Activated T-cell treated with anti-CD3 and anti-CD28 coated beads, Interleukin-2, amount 50 U/mL, for 1 hour (primary cell): Measurements from ENCODE around the gene BRIP1.
"Not testable (repeated sequence)": the region's sequence is repeated elsewhere in the genome, so short reads cannot be mapped to it uniquely, and the experiment has no call there.

ENCODE experiments used
- DNase-seq: peaks from one replicate; pipeline ENCODE4 v3.0.0-alpha.2; 2020

BRIP1 gene

GRCh38 chr17:61723183-61723582, 140.1 kb downstream of the BRIP1 start:
- no peak for DNase-seq

GRCh38 chr17:61722398-61722797, 140.9 kb downstream of the BRIP1 start:
- DNase-seq = no peak

- no peak for DNase-seq
Measured at GRCh38 chr17:61720016-61720795, 143.1 kb downstream of the BRIP1 start.

- not testable (repeated sequence) for DNase-seq
Measured at GRCh38 chr17:61719220-61719619, 144.1 kb downstream of the BRIP1 start.

GRCh38 chr17:61718022-61718421, 145.3 kb downstream of the BRIP1 start:
- DNase-seq = no peak

- DNase-seq = no peak
Measured at GRCh38 chr17:61717352-61717751, 146.0 kb downstream of the BRIP1 start.

- no peak for DNase-seq
Measured at GRCh38 chr17:61716225-61716829, 147.0 kb downstream of the BRIP1 start.

- no peak for DNase-seq
Measured at GRCh38 chr17:61715348-61715747, 148.0 kb downstream of the BRIP1 start.

- no peak for DNase-seq
Measured at GRCh38 chr17:61714300-61714699, 149.0 kb downstream of the BRIP1 start.

- no peak for DNase-seq
Measured at GRCh38 chr17:61713035-61713434, 150.3 kb downstream of the BRIP1 start.

- DNase-seq = no peak
Measured at GRCh38 chr17:61710546-61710945, 152.8 kb downstream of the BRIP1 start.

GRCh38 chr17:61709567-61709966, 153.8 kb downstream of the BRIP1 start:
- DNase-seq = no peak

GRCh38 chr17:61704935-61705449, 158.3 kb downstream of the BRIP1 start:
- DNase-seq = no peak

- no peak for DNase-seq
Measured at GRCh38 chr17:61702450-61702849, 160.9 kb downstream of the BRIP1 start.

- DNase-seq = no peak
Measured at GRCh38 chr17:61701978-61702377, 161.3 kb downstream of the BRIP1 start.

GRCh38 chr17:61701334-61701733, 162.0 kb downstream of the BRIP1 start:
- no peak for DNase-seq

- no peak for DNase-seq
Measured at GRCh38 chr17:61700252-61700651, 163.1 kb downstream of the BRIP1 start.

- no peak for DNase-seq
Measured at GRCh38 chr17:61699694-61700093, 163.6 kb downstream of the BRIP1 start.

GRCh38 chr17:61699032-61699431, 164.3 kb downstream of the BRIP1 start:
- no peak for DNase-seq

GRCh38 chr17:61698244-61698643, 165.1 kb downstream of the BRIP1 start:
- no peak for DNase-seq

- no peak for DNase-seq
Measured at GRCh38 chr17:61695779-61696337, 167.5 kb downstream of the BRIP1 start.

GRCh38 chr17:61694095-61694494, 169.2 kb downstream of the BRIP1 start:
- DNase-seq = no peak

GRCh38 chr17:61689610-61690180, 173.6 kb downstream of the BRIP1 start:
- DNase-seq = no peak

- no peak for DNase-seq
Measured at GRCh38 chr17:61687769-61688168, 175.6 kb downstream of the BRIP1 start.
